Activated CD8-positive, alpha-beta memory T cell treated with anti-CD3 and anti-CD28 coated beads for 24 hours (primary cell): ENCODE data around the gene PHTF1.
"Not testable (repeated sequence)": the region's sequence is repeated elsewhere in the genome, so short reads cannot be mapped to it uniquely, and the experiment has no call there.

ENCODE experiments used
- DNase-seq: peaks from one replicate; pipeline ENCODE4 v3.0.0-alpha.2; 2020

PHTF1 gene

GRCh38 chr1:113770031-113770430 lies 10.7 kb upstream of the PHTF1 start:
- DNase-seq, result no peak

- DNase-seq, result no peak
Observed at GRCh38 chr1:113769601-113769970, 10.3 kb upstream of the PHTF1 start.

DNA sequence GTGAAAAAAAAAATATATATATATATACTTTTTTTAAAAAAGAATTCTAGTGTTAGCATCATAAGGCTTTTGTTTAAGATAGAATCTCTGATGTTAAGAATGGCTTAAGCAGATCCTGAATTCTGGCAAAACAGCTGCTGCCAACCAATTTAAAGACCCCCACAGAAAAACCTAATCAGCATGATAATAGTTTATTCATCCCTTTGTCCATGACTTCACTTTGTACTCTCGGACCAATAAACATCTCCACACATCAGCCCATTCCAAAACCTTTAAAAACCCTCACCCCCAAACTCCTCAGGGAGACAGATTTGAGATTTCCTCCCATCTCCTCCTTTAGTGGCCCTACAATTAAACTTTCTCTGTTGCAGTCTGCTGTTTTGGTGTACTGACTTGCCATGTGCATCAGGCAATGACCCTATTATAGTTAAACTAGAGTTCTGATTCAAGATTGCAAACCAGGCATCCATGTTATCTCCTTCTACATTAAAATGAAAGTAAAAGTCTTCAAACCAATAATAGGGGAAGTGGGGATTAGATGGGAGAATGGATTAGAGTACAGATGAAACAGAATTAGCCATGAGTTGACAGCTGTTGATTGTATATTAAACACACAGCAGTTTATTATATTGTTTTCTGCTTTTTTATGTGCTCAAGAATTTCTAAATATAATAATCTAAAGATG lies 9.8 kb upstream of the PHTF1 start:
- no peak for DNase-seq

GRCh38 chr1:113765306-113766230 lies 6.3 kb upstream of the PHTF1 start:
- DNase-seq, result no peak

GRCh38 chr1:113763661-113764060 lies 4.4 kb upstream of the PHTF1 start:
- no peak for DNase-seq

DNA sequence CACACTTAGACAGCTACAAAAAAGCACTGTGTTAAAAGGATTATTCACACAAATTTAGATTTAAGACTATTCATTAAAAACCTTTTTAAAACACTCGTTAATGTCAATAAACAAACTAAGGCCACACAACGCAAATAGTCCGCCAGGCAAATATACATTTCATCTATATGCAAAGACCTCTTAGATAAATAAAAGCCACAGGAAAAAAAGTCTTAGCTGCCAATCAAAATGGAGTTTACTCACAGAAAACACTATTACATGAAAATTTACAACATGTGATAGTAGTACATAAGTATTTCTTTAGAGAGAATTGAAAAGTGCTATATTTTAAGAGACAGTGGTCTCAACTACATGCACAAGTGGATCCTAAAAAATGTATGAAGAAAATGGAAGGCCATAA lies 2.7 kb upstream of the PHTF1 start:
- no peak for DNase-seq

GRCh38 chr1:113760102-113761080 lies 1.1 kb upstream of the PHTF1 start:
- DNase-seq, result no peak

- DNase-seq, result peak; percentile 86
Observed at GRCh38 chr1:113758631-113759332, 504 bp downstream of the PHTF1 start.

DNA sequence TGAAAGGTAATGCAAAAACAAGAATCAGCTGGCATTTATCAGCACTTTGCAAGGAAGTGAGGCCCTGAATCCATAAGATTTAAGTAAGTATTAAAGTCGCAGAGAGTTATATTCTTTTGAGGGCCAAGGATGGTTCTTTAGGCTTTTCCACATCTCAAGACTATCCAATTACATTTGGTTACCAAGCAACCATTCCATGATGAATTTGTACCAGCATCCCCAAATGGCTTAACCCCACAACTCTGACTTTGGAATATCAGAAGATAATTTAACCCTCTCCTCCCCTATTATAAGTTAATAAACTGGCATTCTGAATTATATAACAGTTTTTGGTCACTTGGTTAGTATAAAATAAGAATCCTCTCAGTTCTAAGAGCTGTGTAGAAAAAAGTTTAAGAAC lies 2.8 kb downstream of the PHTF1 start:
- DNase-seq, result no peak

- DNase-seq, result not testable (repeated sequence)
Observed at GRCh38 chr1:113753333-113753732, 6.0 kb downstream of the PHTF1 start.

- DNase-seq, result no peak
Observed at GRCh38 chr1:113751516-113751915, 7.8 kb downstream of the PHTF1 start.

GRCh38 chr1:113751114-113751513 lies 8.2 kb downstream of the PHTF1 start:
- DNase-seq, result no peak

DNA sequence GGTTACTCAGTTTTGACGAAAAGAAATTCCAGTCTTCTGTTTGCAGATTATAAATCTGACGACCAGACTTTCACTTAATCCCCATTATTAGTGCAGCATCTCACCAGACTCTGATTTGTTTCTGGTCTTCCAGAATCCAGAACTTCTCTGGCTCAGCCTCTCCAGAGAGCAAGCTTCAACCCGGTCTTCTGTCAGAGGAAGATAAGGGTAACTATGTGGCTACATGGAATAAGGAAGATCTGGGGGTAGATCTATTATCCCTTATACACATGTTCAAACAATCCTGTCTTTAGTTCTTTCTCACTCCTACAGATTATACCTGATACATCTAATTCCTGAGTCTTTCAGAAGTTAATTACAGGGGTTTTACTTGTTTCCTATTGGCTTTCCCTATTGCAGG lies 9.9 kb downstream of the PHTF1 start:
- DNase-seq, result no peak

DNA sequence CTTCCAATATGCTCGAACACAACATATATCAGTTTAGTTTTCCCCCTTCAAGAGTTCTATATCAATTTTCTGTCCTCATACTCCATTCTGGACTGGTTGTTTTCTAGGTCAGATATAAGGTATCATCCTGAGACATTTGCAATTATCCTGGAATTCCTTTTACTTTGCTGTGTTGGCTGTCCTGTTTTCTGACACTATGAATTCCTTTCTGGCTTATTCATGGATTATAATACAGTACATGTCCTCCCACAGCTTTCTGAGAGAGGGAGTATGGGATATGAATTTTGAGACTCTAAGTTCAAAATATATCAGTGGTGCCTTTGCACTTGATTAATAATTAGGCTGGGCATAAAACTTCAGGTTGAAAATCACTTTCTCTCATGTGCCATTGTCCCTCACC lies 11.9 kb downstream of the PHTF1 start:
- no peak for DNase-seq

DNA sequence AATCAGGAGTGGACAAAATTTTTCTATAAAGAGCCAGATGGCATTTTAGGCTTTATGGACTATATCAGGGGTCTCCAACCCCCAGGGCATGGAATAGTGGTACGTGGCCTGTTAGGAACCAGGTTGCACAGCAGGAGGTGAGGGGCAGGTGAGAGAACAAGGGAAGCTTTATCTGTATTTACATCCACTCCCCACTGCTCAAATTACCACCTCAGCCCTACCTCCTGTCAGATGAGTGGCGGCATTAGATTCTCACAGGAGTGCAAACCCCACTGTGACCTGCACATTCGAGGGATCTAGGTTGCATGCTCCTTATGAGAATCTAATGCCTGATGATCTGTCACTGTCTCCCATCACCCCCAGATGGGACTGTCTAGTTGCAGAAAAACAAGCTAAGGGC lies 13.9 kb downstream of the PHTF1 start:
- DNase-seq, result no peak

DNA sequence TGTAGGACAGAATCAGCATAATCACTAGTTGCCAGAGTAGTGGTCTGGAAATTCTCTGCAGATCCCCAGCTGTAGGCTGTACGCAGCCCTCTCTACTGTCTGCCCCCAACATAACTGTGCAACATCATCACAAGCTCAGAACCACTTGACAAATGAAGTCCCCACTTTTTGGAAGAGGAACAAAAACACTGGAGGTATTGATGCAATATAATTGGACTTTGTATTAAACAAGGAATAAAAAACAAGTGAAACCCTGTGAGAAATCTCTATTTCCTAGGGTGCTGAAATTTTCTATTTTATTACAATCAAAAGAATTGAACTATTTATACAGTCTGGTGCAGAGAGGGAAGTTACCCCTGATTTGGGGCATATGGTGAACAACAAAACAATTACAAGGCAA lies 15.2 kb downstream of the PHTF1 start:
- no peak for DNase-seq

DNA sequence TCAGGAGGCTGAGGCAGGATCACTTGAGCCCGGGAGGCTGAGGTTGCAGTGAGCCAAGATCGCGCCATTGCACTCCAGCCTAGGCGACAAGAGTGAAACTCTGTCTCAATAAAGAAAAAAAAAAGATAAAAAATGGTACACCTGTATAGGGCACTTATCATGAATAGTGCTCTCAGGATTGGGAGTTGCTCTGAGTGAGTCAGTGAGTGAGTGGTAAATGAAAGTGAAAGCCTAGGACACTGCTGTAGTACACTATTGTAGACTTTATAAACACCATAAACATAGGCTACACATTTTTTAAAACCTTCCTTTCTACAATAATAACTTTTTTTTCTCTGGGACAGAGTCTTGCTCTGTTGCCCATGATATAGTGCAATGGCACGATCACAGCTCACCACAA lies 16.8 kb downstream of the PHTF1 start:
- no peak for DNase-seq

- no peak for DNase-seq
Observed at GRCh38 chr1:113734357-113735055, 24.8 kb downstream of the PHTF1 start.

GRCh38 chr1:113732802-113733201 lies 26.5 kb downstream of the PHTF1 start:
- DNase-seq, result no peak

GRCh38 chr1:113721010-113721409 lies 38.3 kb downstream of the PHTF1 start:
- DNase-seq, result no peak

DNA sequence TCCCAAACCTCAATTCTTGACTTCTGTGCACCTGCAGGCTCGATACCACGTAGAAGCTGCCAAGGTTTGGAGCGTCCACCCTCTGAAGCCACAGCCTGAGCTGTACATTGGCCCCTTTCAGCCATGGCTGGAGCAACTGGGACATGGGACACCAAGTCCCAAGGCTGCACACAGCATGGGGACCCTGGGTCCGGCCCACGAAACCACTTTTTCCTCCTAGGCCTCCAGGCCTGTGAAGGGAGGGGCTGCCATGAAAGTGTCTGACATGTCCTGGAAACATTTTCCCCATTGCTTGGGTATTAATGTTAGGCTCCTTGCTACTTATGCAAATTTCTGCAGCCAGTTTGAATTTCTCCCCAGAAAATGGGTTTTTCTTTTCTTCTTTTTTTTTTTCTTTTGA lies 40.7 kb downstream of the PHTF1 start:
- DNase-seq, result not testable (repeated sequence)

DNA sequence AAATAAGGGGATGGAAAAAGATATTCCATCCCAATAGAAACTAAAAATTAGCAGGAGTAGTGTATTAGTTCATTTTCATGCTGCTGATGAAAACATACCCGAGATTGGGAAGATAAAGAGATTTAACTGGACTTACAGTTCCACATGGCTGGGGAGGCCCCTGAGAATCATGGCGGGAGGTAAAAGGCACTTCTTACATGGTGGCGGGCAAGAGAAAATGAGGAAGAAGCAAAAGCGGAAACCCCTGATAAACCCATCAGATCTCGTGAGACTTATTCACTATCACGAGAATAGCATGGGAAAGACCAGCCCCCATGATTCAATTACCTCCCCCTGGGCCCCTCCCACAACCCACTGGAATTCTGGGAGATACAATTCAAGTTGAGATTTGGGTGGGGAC lies 41.8 kb downstream of the PHTF1 start:
- DNase-seq, result not testable (repeated sequence)
